Hematopoietic multipotent progenitor cell treated with erythropoietin and hydrocortisone succinate and interleukin-3 and kit ligand, for 6 days (in vitro differentiated cells): ENCODE measurements around the gene APOC4.
"Not testable (repeated sequence)": the region's sequence is repeated elsewhere in the genome, so short reads cannot be mapped to it uniquely, and the experiment has no call there.

ENCODE experiments used
- DNase-seq: peaks from one replicate; pipeline ENCODE4 v3.0.0-alpha.2; 2015

APOC4 gene

DNA sequence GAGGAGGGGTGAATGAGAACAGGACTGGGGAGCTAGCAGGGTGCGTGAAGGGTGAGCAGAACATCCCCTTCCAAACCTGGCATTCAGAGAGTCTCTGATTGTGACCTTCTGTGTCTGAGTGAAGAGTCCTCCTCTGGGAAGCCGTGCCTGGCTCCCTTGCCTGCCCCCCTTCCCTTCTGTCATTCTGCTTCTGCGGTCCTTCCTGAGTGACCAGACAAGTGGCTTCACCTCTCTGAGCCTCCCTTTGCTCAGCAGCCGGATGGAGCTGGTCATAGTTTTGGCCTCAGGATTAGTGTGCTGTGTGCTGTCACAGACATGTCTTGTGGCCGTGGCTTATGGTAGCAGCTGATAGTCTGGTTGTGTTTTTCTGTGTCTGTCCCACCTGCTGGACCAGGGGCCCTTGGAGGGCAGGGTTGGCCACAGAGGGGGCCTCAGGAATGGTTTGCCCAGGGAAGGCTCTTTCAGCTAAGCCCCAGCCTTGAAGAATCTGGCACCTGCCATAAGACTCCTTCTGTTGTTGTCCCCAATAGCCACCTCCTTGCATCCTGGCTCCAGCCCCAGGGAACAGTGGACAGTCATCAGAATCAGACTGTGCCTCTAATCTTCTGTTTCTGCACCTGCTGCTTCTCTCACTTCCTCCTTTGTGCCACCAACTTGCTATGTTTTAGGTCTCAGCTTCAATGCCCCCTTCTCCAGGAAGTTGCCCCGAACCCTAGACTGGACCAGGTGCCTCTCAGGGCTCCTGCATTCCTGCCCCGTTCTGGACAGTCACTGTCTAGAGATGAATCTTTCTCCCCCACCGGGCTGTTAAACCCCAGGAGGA, 19.1 kb downstream of the APOC4 start:
- no peak for DNase-seq

GRCh38 chr19:44961821-44962220, 19.8 kb downstream of the APOC4 start:
- no peak for DNase-seq

DNA sequence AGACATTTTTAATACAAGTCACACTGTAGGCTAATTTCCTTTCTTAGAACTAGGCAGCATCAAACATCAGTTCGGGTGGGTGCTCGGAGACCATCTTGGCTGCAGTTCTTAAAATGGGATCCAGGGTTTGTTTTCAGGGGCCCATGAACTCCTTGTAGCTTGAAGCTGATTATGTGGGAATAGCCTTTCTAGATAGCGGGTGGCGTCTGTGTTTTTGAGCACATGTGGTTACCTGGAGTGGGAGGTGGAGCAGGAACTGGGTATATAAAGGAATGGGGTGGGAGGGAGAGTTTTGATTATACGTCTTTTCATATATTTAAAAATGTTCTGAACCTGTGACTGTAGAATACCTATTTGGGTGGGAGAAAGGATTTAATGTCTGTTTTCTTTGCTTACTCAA, 26.1 kb downstream of the APOC4 start:
- no peak for DNase-seq

GRCh38 chr19:44968670-44969069, 26.6 kb downstream of the APOC4 start:
- no peak for DNase-seq

DNA sequence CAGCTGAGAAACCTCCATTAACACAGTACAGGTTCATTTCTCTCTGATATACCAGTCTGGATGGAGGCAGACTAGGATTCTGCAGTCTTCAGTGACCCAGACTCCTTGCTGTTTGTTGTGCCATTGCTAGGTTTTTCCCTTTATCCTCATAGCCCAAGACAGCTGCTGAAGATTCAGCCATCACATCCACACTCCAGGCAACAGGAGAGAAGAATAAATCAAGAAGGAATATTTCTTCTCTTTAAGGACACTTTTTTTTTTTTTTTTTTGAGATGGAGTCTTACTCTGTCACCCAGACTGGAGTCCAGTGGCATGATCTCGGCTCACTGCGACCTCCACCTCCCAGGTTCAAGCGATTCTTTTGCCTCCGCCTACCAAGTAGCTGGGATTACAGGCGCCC, 27.4 kb downstream of the APOC4 start:
- no peak for DNase-seq

- not testable (repeated sequence) for DNase-seq
These were observed 29.4 kb downstream of the APOC4 start for GRCh38 chr19:44971451-44971850.

- DNase-seq: peak; percentile 68
These were observed 30.8 kb downstream of the APOC4 start for GRCh38 chr19:44972802-44973201.

- DNase-seq: no peak
These were observed 32.1 kb downstream of the APOC4 start for GRCh38 chr19:44973982-44974735.

DNA sequence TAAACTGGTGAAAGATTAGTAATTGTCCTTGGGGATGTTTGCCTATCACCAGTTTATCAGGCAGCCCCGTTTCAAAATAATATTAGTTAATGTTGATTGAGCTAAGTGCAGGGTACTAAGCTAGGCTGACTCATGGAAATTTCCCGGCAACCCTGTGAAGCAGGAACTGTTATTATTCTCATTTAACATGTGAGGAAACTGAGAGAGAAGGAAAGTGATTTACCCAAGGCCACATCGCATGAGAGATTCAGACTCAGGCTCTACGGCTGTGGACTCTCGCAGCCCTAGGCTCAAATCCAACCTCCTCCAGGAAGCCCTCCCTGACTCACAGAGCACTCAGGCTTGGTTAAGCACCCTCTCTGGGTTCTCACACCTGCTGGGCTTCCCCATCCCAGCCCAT, 32.8 kb downstream of the APOC4 start:
- DNase-seq: no peak

GRCh38 chr19:44975444-44975843, 33.4 kb downstream of the APOC4 start:
- no peak for DNase-seq

- DNase-seq: no peak
These were observed 42.0 kb downstream of the APOC4 start for GRCh38 chr19:44984005-44984404.

DNA sequence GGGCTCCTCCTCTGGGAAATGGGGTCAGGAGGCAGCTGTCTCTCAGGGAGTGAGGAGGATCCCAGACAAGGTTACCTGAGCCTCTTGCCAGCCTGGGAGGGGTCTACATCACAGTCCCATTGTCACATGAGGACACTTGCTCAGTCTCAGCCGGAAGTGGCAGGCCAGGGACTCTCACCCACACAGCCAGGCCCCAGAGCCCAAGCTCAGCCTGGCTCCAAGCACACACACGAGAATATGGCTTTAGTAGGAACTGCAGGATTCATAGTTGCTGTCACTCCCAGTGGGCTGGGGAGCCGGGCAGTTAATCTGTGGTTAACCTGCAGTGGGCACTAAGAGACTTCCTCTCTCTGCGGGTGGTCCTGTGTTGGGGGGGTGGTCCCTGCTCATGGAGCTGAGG, 43.4 kb downstream of the APOC4 start:
- no peak for DNase-seq

- DNase-seq: no peak
These were observed 44.4 kb downstream of the APOC4 start for GRCh38 chr19:44986389-44986788.

GRCh38 chr19:44987148-44987675, 45.2 kb downstream of the APOC4 start:
- DNase-seq: no peak

DNA sequence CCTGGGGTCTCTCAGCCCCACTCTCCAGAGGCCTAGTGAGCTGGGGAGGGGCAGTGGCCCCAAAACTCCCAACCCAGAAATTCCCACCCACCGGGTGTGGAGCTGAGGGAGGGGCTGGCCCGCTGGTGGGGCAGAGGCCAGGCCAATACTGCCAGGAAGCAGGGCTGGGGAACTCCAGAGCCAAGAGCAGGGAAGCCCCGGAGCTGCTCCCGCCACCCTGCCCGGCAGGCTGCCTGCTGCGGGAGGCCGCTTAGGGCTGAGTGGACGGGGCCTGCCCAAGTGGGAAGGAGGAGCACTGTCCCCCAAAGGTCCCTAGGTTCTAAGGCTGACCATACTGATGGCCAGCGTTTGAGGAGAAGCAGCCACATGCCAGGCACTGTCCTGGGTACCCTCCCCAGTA, 46.2 kb downstream of the APOC4 start:
- no peak for DNase-seq

GRCh38 chr19:44988896-44989556, 47.0 kb downstream of the APOC4 start:
- peak; percentile 88 for DNase-seq

DNA sequence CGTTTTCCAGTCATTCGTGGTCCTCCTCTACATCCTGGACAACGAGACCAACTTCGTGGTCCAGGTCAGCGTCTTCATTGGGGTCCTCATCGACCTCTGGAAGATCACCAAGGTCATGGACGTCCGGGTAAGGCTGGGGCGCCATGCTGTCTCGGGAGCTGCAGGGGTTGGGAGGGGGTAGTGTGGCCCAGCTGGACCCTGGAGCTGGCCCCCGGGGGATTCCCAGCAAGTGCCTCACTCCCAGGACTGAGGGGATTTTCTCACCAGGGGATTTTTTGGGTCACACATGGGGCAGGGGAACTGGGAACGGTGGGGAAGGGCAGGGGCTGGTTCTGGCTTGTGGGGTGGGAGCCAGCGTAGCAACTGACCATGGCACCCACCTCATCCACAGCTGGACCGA, 48.4 kb downstream of the APOC4 start:
- no peak for DNase-seq

- DNase-seq: no peak
These were observed 48.9 kb downstream of the APOC4 start for GRCh38 chr19:44990966-44991365.

DNA sequence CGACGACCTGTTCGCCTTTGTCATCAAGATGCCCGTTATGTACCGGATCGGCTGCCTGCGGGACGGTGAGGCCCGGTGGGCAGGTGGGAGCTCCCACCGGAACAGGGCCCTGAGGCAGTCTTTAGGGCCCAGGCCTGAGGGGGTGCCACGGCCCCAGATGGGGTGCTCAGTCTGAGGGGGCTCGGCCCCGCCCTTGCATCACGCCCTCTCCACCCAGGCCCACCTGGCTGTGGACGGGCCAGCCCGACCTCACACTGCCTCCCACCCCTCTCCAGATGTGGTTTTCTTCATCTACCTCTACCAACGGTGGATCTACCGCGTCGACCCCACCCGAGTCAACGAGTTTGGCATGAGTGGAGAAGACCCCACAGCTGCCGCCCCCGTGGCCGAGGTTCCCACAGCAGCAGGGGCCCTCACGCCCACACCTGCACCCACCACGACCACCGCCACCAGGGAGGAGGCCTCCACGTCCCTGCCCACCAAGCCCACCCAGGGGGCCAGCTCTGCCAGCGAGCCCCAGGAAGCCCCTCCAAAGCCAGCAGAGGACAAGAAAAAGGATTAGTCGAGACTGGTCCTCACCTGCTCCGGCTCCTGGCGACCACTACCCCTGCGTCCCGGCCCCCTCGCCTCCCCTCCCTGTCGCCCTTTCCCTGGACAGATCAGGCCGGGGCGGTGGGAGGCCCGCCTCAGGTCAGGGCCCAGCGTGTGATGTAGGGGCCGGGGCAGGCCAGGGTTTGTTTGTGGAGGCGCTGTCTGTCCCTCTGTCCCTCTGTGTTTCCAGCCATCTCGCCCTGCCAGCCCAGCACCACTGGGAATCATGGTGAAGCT, 50.5 kb downstream of the APOC4 start:
- no peak for DNase-seq

GRCh38 chr19:44993526-44993925, 51.5 kb downstream of the APOC4 start:
- DNase-seq: no peak

DNA sequence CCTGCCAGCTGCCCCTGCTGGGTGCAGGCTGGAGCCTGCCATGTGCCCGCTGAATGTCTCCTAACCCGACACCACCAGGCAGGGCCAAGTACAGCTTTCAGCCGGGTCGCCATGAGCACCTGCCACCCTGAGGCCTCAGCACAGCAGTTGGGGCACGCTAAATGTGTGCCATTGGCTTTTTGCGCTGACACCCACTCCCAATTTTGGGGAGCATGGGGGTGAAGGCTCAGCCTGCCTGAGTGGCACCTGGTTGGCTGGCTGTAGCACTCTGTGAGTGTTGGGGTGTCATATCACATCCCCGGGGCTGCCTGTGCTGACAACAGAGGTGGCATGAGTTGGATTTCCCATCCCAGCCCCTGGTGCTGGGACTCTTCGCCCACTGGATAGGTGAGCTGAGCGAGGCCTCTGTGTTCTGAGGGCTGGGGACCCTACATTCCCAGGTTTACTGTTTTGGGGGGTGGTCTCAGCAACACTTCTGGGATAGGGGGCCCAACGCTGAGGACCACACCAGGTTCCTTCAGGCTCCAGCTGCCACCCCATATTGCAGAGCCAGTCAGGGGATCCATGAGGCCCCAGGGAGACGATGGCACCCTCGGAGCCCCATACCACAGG, 52.0 kb downstream of the APOC4 start:
- no peak for DNase-seq
